Skeletal muscle tissue (tissue), 4 donors: ENCODE measurements around the gene RNU6-7. TPM values are rescaled to one million over a fixed set of nuclear protein-coding genes. Genes with fewer than 3 reads are reported as not detected.

Experiments
- H3K27ac ChIP-seq: one replicate; pipeline ENCODE4 v1.7.0; 2013; ENCODE audit warnings: mild to moderate bottlenecking, low read depth, low read length, inconsistent platforms
- H3K27me3 ChIP-seq, 3 donors: one replicate each; pipeline ENCODE4 v1.7.0; 2013; ENCODE audit warnings: low read length in 3 of 3; ENCODE audit not compliant: control insufficient read depth in 3 of 3, insufficient read depth in 3 of 3
- H3K36me3 ChIP-seq, 3 donors: one replicate each; pipeline ENCODE4 v1.7.0; 2013; ENCODE audit warnings: low read length in 3 of 3; ENCODE audit not compliant: control insufficient read depth in 3 of 3, insufficient read depth in 3 of 3
- H3K4me1 ChIP-seq, 3 donors: one replicate each; pipeline ENCODE4 v1.7.0; 2013; ENCODE audit warnings: low read length in 3 of 3, mild to moderate bottlenecking in 3 of 3; ENCODE audit not compliant: control insufficient read depth in 3 of 3, insufficient read depth in 3 of 3
- H3K4me3 ChIP-seq, 3 donors: one replicate each; pipeline ENCODE4 v1.7.0; 2013; ENCODE audit warnings: low read length in 3 of 3
- H3K9ac ChIP-seq, 3 donors: one replicate each; pipeline ENCODE4 v1.7.0; 2013; ENCODE audit warnings: low read length in 3 of 3, mild to moderate bottlenecking in 3 of 3, moderate library complexity in 2 of 3, low read depth in 1 of 3
- H3K9me3 ChIP-seq, 3 donors: one replicate each; pipeline ENCODE4 v1.7.0; 2013; ENCODE audit warnings: low read length in 3 of 3; ENCODE audit not compliant: control insufficient read depth in 3 of 3
- total RNA-seq: library from RNA; depleted of rRNA; stranded (reverse); fragments of >200 nt; gene quantifications from one replicate; pipeline ENCODE4 v1.2.3, GENCODE V29; 2014
- donor health status: Osteomylitis.

RNU6-7 gene
- total RNA-seq, 1 donor from 2014 or later = not detected

- Histone ChIP-seq H3K9me3 (no peaks in the 10 kb centered on the region), H3K27ac (peak overlapping the region; percentile 94), H3K27me3 (no peaks in the 10 kb centered on the region), H3K36me3 (no peaks in the 10 kb centered on the region), H3K4me1 (peaks cover 2 to 14% (median 4%) of the 10 kb centered on the region in 3 donors), H3K9ac (peak overlapping the region; percentile 86 to 92 (median 89)), H3K4me3 (peak overlapping the region; percentile 74 to 94 (median 92))
These were observed 2.1 kb downstream of the RNU6-7 start for GRCh38 chr14:32203928-32204357.

GRCh38 chr14:32205554-32205953 lies 3.7 kb downstream of the RNU6-7 start:
- Histone ChIP-seq H3K9ac (no peak overlapping the region), H3K27me3 (no peaks in the 10 kb centered on the region), H3K36me3 (no peaks in the 10 kb centered on the region), H3K27ac (no peak overlapping the region), H3K9me3 (no peaks in the 10 kb centered on the region), H3K4me3 (no peak overlapping the region), H3K4me1 (peaks cover 4 to 14% (median 6%) of the 10 kb centered on the region in 3 donors)

- no peaks in the 10 kb centered on the region for H3K36me3 ChIP-seq
- H3K27ac ChIP-seq = no peak overlapping the region
- H3K9ac ChIP-seq = no peak overlapping the region
- H3K4me3 ChIP-seq = no peak overlapping the region
- H3K27me3 ChIP-seq = no peaks in the 10 kb centered on the region
- no peaks in the 10 kb centered on the region for H3K9me3 ChIP-seq
- H3K4me1 ChIP-seq = peaks cover 4 to 14% (median 6%) of the 10 kb centered on the region in 3 donors
These were observed 4.1 kb downstream of the RNU6-7 start for GRCh38 chr14:32205984-32206383.

- Histone ChIP-seq H3K4me3 (no peak overlapping the region), H3K27ac (no peak overlapping the region), H3K36me3 (no peaks in the 10 kb centered on the region), H3K9me3 (no peaks in the 10 kb centered on the region), H3K9ac (no peak overlapping the region), H3K27me3 (no peaks in the 10 kb centered on the region), H3K4me1 (peaks cover 4 to 14% (median 6%) of the 10 kb centered on the region in 3 donors)
These were observed 4.7 kb downstream of the RNU6-7 start for GRCh38 chr14:32206552-32206951.

- peak overlapping the region; percentile 2 for H3K27ac ChIP-seq
- no peaks in the 10 kb centered on the region for H3K27me3 ChIP-seq
- H3K9ac ChIP-seq = no peak overlapping the region
- H3K4me1 ChIP-seq = peaks cover 4 to 5% (median 4%) of the 10 kb centered on the region in 3 donors
- H3K4me3 ChIP-seq = no peak overlapping the region
- H3K9me3 ChIP-seq = no peaks in the 10 kb centered on the region
- no peaks in the 10 kb centered on the region for H3K36me3 ChIP-seq
These were observed 6.6 kb downstream of the RNU6-7 start for GRCh38 chr14:32208490-32208889.

GRCh38 chr14:32209471-32209870 lies 7.6 kb downstream of the RNU6-7 start:
- H3K9me3 ChIP-seq = no peaks in the 10 kb centered on the region
- no peaks in the 10 kb centered on the region for H3K27me3 ChIP-seq
- no peak overlapping the region for H3K9ac ChIP-seq
- H3K27ac ChIP-seq = peak overlapping the region; percentile 66
- H3K4me3 ChIP-seq = no peak overlapping the region
- H3K4me1 ChIP-seq = peaks cover 0 to 4% (median 0%) of the 10 kb centered on the region in 3 donors
- H3K36me3 ChIP-seq = no peaks in the 10 kb centered on the region

- peaks cover 0 to 4% (median 0%) of the 10 kb centered on the region in 3 donors for H3K4me1 ChIP-seq
- H3K36me3 ChIP-seq = no peaks in the 10 kb centered on the region
- no peak overlapping the region for H3K4me3 ChIP-seq
- peak overlapping the region; percentile 66 for H3K27ac ChIP-seq
- no peaks in the 10 kb centered on the region for H3K27me3 ChIP-seq
- no peaks in the 10 kb centered on the region for H3K9me3 ChIP-seq
- H3K9ac ChIP-seq = no peak overlapping the region
These were observed 9.2 kb downstream of the RNU6-7 start for GRCh38 chr14:32211068-32211404.

- Histone ChIP-seq H3K9me3 (no peaks in the 10 kb centered on the region), H3K4me3 (no peak overlapping the region), H3K36me3 (no peaks in the 10 kb centered on the region), H3K27me3 (no peaks in the 10 kb centered on the region), H3K27ac (no peak overlapping the region), H3K9ac (no peak overlapping the region), H3K4me1 (peaks cover 0 to 4% (median 0%) of the 10 kb centered on the region in 3 donors)
These were observed 11.0 kb downstream of the RNU6-7 start for GRCh38 chr14:32212833-32213232.

GRCh38 chr14:32217301-32217700 lies 15.5 kb downstream of the RNU6-7 start:
- no peaks in the 10 kb centered on the region for H3K36me3 ChIP-seq

GRCh38 chr14:32224737-32225377 lies 23.0 kb downstream of the RNU6-7 start:
- no peak overlapping the region for H3K4me3 ChIP-seq
- no peaks in the 10 kb centered on the region for H3K36me3 ChIP-seq
- H3K9me3 ChIP-seq = no peaks in the 10 kb centered on the region
- peak overlapping the region; percentile 46 for H3K27ac ChIP-seq
- no peaks in the 10 kb centered on the region for H3K27me3 ChIP-seq
- peaks cover 0 to 13% (median 8%) of the 10 kb centered on the region in 3 donors for H3K4me1 ChIP-seq
- peak overlapping the region in 1 of 3 donors; percentile 17 for H3K9ac ChIP-seq

More at GRCh38 chr14:32217301-32217700, 15.5 kb downstream of the RNU6-7 start:
- H3K9ac ChIP-seq = no peak overlapping the region
- H3K4me3 ChIP-seq = no peak overlapping the region
- H3K27ac ChIP-seq = no peak overlapping the region
- peaks cover 0 to 3% (median 0%) of the 10 kb centered on the region in 3 donors for H3K4me1 ChIP-seq
- no peaks in the 10 kb centered on the region for H3K27me3 ChIP-seq
- H3K9me3 ChIP-seq = no peaks in the 10 kb centered on the region
